ENCODE data around the gene MYL7. TPM values are rescaled to one million over a fixed set of nuclear protein-coding genes. Genes with fewer than 3 reads are reported as not detected.

Gene MYL7
- total RNA-seq, 4 donors from 2014 or later: not detected

- Histone ChIP-seq H3K9me3 (no peaks in the 10 kb centered on the region), H3K27me3 (no peaks in the 10 kb centered on the region), H3K36me3 (no peaks in the 10 kb centered on the region), H3K4me1 (no peaks in the 10 kb centered on the region), H3K27ac (no peak overlapping the region), H3K4me3 (no peak overlapping the region)
- no peak for DNase-seq
- intact Hi-C loops (cut with DNase I): no loop called here
- TF ChIP-seq, protein P1, sequence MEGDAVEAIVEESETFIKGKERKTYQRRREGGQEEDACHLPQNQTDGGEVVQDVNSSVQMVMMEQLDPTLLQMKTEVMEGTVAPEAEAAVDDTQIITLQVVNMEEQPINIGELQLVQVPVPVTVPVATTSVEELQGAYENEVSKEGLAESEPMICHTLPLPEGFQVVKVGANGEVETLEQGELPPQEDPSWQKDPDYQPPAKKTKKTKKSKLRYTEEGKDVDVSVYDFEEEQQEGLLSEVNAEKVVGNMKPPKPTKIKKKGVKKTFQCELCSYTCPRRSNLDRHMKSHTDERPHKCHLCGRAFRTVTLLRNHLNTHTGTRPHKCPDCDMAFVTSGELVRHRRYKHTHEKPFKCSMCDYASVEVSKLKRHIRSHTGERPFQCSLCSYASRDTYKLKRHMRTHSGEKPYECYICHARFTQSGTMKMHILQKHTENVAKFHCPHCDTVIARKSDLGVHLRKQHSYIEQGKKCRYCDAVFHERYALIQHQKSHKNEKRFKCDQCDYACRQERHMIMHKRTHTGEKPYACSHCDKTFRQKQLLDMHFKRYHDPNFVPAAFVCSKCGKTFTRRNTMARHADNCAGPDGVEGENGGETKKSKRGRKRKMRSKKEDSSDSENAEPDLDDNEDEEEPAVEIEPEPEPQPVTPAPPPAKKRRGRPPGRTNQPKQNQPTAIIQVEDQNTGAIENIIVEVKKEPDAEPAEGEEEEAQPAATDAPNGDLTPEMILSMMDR (IDR thresholded peaks at IDR 0.05): no peak
- no peak for TF ChIP-seq POLR2A (IDR thresholded peaks at IDR 0.05)
Observed at GRCh38 chr7:44167920-44168319, 26.8 kb upstream of the MYL7 start.

DNA sequence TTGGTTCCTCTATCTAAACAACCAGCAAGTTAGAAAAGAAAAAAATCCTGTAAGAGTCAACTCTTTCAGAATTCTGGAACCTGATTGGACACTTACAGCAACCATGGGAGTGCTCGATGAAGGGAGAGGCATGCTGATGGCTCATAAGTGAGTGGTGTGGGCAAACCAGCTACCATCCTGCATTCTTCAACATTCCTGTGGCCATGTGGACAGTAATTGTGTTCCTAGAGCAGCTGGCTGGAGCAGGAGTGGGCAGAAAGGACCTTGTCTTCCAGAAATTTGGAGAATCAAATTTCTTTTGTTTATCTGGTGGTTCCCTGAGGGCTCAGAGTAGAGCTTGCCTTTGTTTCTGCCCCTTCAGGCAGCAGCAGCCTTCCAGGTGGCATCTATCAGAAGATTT lies 22.5 kb upstream of the MYL7 start:
- H3K27me3 ChIP-seq: no peaks in the 10 kb centered on the region
- H3K27ac ChIP-seq: no peak overlapping the region
- no peaks in the 10 kb centered on the region for H3K9me3 ChIP-seq
- no peak overlapping the region for H3K4me3 ChIP-seq
- no peaks in the 10 kb centered on the region for H3K4me1 ChIP-seq
- no peak for DNase-seq
- 11 to 46% methylated on average over 1 of the region's 1 CpG for WGBS, 2 donors
- TF ChIP-seq, protein P1 (IDR thresholded peaks at IDR 0.05): no peak
- no peak for TF ChIP-seq POLR2A (IDR thresholded peaks at IDR 0.05)
- no peaks in the 10 kb centered on the region for H3K36me3 ChIP-seq
- intact Hi-C loops (cut with DNase I): no loop called here

DNA sequence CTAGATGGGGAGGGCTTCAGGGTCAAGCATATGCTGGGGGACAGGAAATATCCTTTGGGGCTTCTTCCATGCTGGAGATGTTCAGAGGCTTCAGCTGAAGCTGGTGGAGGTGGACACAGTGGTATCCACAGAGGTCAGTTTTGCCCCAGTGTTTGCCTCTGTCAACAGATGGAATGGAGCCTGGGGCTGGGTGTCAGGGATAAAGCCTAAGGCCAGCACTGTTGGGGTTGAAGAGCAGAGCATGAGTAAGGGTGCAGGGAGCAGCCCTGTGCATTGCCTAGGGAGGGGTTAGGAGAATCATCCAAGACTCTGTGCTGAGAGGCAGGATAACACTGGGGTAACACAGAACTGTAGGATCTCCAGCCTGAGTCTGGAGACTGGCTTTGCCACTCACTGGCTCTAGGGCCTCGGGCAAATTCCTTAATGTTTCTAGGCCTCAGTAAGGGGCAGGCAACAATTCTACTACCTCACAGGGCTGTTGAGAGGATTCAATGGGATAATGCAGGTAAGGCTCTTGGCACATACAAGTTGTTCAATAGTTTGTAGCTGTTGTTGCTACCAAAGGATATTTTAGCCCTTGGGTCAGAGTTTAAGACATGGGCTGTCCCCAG lies 21.8 kb upstream of the MYL7 start:
- H3K4me3 ChIP-seq: no peak overlapping the region
- H3K27me3 ChIP-seq: no peaks in the 10 kb centered on the region
- H3K36me3 ChIP-seq: no peaks in the 10 kb centered on the region
- DNase-seq: no peak
- no peaks in the 10 kb centered on the region for H3K9me3 ChIP-seq
- no peaks in the 10 kb centered on the region for H3K4me1 ChIP-seq
- 90% methylated on average over 1 of the region's 1 CpG; no CpG with 5 or more reads in 1 of the 2 donors for WGBS, 2 donors
- TF ChIP-seq POLR2A (IDR thresholded peaks at IDR 0.05): no peak
- TF ChIP-seq, protein P1 (IDR thresholded peaks at IDR 0.05): no peak
- intact Hi-C loops (cut with DNase I): no loop called here
- H3K27ac ChIP-seq: no peak overlapping the region

- intact Hi-C loops (cut with DNase I): no loop called here
- TF ChIP-seq, protein P1 (IDR thresholded peaks at IDR 0.05): no peak
- TF ChIP-seq POLR2A (IDR thresholded peaks at IDR 0.05): no peak
- H3K27ac ChIP-seq: no peak overlapping the region
- WGBS, 2 donors: 80 to 86% methylated on average over 4 of the region's 4 CpGs
- no peak for DNase-seq
- no peaks in the 10 kb centered on the region for H3K36me3 ChIP-seq
- H3K4me1 ChIP-seq: no peaks in the 10 kb centered on the region
- no peak overlapping the region for H3K4me3 ChIP-seq
- no peaks in the 10 kb centered on the region for H3K9me3 ChIP-seq
- H3K27me3 ChIP-seq: no peaks in the 10 kb centered on the region
Observed at GRCh38 chr7:44162179-44162578, 21.0 kb upstream of the MYL7 start.

- 92 to 100% methylated on average over 2 of the region's 2 CpGs for WGBS, 2 donors
- TF ChIP-seq, protein P1 (IDR thresholded peaks at IDR 0.05): no peak
- no peak for TF ChIP-seq POLR2A (IDR thresholded peaks at IDR 0.05)
- Histone ChIP-seq H3K36me3 (no peaks in the 10 kb centered on the region), H3K4me3 (no peak overlapping the region), H3K27me3 (no peaks in the 10 kb centered on the region), H3K4me1 (no peaks in the 10 kb centered on the region), H3K27ac (no peak overlapping the region), H3K9me3 (no peaks in the 10 kb centered on the region)
- no peak for DNase-seq
- intact Hi-C loops (cut with DNase I): no loop called here
Observed at GRCh38 chr7:44161371-44161770, 20.2 kb upstream of the MYL7 start.

Measured in esophagus squamous epithelium (tissue), 5 donors.